Gastroesophageal sphincter (tissue), 3 donors: Measurements from ENCODE around the gene FN1.

Source experiments
- EP300 ChIP-seq: sonication (generic); formaldehyde crosslinking; IDR thresholded peaks from one replicate; pipeline ENCODE4 v1.6.1; 2017; ENCODE audit warnings: antibody characterized with exemption, mild to moderate bottlenecking
- POLR2A ChIP-seq, 2 donors: fragments of 450-650 bp; IDR thresholded peaks; one replicate each; pipeline ENCODE4 v1.6.1; 2017; ENCODE audit warnings: antibody characterized with exemption in 2 of 2, mild to moderate bottlenecking in 2 of 2, moderate library complexity in 1 of 2
- POLR2AphosphoS5 ChIP-seq: sonication (generic); formaldehyde crosslinking; IDR thresholded peaks from one replicate; pipeline ENCODE4 v1.6.1; 2017; ENCODE audit warnings: antibody characterized with exemption
- TF ChIP-seq, protein P1 (sequence below), 4 experiments: fragments of 200-600 bp in 2 of 4; fragments of 450-650 bp in 2 of 4; sonication (generic) in 1 of 4; IDR thresholded peaks; one replicate each; pipeline ENCODE4 v1.5.1; 2017 to 2019; ENCODE audit warnings: antibody characterized with exemption in 4 of 4, mild to moderate bottlenecking in 2 of 4, moderate library complexity in 2 of 4

DNA sequence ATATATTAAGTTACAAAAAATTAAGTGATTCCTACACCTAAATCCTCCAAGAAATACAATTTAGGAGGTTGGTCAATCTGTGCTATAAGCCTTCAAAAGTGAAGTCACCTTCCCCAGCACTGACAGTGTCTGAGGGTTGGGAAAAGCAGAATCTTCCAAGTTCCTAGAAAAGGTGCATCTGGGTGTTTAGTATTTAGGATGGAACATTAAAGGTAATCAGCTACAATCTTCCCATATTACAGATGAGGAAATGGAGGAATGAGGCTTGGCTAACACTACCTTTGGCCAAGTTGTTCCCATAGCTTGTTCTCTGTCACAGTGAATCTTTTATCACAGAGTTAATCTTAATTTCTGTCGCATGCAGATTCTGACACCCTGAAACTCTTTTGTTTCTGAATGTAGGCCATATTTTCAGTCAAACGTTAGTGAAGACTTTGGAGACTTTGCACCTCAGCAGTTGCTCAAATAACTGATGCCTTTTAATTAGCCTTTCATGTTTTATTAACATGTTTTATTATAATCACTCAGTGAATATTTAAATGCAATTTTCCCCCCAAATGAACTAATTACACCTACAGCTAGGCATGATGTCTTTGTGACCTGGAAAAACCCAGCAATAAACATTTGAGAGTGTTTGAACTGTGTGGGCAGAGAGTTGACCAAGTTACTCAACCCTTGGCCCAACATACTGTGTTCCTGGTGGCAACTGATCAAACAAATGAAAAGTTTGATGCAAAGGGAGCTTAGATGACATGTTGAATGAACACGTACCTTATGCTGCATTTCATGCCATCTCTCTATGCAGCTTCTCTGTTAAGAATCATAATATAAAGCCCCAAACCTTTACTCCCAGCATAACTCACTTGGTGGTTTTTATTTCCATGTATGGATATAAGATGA, 17.6 kb downstream of the FN1 start:
- TF ChIP-seq, protein P1, sequence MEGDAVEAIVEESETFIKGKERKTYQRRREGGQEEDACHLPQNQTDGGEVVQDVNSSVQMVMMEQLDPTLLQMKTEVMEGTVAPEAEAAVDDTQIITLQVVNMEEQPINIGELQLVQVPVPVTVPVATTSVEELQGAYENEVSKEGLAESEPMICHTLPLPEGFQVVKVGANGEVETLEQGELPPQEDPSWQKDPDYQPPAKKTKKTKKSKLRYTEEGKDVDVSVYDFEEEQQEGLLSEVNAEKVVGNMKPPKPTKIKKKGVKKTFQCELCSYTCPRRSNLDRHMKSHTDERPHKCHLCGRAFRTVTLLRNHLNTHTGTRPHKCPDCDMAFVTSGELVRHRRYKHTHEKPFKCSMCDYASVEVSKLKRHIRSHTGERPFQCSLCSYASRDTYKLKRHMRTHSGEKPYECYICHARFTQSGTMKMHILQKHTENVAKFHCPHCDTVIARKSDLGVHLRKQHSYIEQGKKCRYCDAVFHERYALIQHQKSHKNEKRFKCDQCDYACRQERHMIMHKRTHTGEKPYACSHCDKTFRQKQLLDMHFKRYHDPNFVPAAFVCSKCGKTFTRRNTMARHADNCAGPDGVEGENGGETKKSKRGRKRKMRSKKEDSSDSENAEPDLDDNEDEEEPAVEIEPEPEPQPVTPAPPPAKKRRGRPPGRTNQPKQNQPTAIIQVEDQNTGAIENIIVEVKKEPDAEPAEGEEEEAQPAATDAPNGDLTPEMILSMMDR (IDR thresholded peaks at IDR 0.05), result no peak
- TF ChIP-seq POLR2AphosphoS5 (peak; percentile 19), POLR2A (IDR thresholded peaks at IDR 0.05) (no peak), EP300 (no peak)
